ENCODE data around the gene INPP4A.

DNA sequence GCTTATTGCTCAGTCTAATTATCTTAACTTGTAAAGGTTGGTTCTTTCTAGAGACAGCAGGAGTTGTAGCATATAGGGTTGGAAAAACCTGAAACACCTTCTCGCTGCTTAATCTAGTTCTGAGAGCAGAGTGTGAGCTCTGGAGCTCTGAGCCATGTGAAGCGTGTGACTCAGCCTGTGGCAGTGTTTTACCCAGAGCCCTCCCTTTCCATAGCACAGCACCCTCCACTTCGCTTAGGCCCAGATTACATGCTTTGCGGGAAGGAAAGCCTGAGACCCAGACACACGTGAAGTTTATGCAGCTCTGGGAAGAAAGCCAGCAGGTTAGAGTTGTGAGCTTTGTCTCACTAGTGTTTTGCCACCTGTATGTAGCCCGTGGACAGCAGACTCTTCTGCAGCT is 74.5 kb downstream of the INPP4A start:
- TF ChIP-seq, protein P1, sequence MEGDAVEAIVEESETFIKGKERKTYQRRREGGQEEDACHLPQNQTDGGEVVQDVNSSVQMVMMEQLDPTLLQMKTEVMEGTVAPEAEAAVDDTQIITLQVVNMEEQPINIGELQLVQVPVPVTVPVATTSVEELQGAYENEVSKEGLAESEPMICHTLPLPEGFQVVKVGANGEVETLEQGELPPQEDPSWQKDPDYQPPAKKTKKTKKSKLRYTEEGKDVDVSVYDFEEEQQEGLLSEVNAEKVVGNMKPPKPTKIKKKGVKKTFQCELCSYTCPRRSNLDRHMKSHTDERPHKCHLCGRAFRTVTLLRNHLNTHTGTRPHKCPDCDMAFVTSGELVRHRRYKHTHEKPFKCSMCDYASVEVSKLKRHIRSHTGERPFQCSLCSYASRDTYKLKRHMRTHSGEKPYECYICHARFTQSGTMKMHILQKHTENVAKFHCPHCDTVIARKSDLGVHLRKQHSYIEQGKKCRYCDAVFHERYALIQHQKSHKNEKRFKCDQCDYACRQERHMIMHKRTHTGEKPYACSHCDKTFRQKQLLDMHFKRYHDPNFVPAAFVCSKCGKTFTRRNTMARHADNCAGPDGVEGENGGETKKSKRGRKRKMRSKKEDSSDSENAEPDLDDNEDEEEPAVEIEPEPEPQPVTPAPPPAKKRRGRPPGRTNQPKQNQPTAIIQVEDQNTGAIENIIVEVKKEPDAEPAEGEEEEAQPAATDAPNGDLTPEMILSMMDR (IDR thresholded peaks at IDR 0.05) = no peak
- TF ChIP-seq ZBTB33 (IDR thresholded peaks at IDR 0.05; ENCODE audit: borderline replicate concordance, low read depth) = no peak
- no peak for TF ChIP-seq NFIC (IDR thresholded peaks at IDR 0.05; ENCODE audit: borderline replicate concordance)
- no peak for TF ChIP-seq PBX3 (IDR thresholded peaks at IDR 0.05)
- no peak for TF ChIP-seq RCOR1 (IDR thresholded peaks at IDR 0.05; ENCODE audit: low read length)
- TF ChIP-seq USF2 (IDR thresholded peaks at IDR 0.05; ENCODE audit: borderline replicate concordance, low read depth, low read length) = no peak

Data from SK-N-SH (cell line).